Inferior parietal cortex (tissue), 1 donor: ENCODE results near the gene LLGL2.

ENCODE experiments used
- DNase-seq: peaks from one replicate; pipeline ENCODE4 v3.0.0-alpha.2; 2016; ENCODE audit errors: extremely low spot score

The LLGL2 gene

DNA sequence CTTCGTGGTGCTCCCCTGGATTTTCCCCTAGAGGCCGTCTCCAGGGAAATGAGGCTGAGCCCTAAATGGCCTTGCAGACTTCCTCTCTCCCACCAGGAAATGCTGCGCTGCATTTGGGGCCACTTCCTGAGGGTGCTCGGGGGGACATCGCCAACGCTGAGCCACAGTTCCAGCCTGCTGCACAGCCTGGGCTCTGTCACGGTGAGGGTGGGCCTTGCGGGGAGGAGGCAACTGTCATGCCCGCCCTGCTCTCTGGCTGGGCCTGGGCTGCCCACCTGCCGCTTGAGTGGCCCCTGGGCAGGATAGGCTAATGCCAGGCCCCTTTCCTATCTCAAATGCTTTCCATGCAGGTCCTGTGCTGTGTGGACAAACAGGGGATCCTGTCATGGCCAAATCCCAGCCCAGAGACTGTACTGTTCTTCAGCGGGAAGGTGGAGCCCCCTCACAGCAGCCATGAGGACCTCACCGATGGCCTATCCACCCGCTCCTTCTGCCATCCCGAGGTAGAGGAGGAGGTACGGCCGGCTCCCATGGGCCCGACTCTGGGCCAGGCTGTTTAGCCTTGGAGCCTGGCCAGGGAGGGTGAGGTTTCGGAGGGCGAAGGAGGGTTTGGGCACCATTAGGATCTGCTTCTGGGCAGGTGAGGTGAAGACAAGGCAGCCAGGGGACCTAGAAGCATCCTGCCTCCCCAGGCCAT, 34.4 kb upstream of the LLGL2 start:
- no peak for DNase-seq

DNA sequence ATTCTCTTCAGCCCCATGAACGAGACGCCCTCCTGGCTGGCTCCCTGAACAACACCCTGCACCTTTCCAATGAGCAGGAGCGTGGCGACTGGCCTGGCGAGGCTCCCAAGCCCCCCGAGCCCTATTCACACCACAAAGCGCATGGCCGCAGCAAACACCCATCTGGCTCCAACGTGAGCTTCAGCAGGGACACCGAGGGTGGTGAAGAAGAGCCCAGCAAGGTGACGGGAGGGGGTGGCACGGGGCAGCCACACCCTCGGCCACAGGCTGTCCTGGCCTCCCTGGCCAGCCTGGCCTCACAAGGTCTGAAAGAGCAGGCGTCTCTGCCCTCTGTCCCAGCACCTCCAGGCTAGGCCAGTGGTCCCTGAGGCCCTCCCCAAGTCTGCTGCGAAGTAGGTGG, 33.8 kb upstream of the LLGL2 start:
- DNase-seq, result no peak

DNA sequence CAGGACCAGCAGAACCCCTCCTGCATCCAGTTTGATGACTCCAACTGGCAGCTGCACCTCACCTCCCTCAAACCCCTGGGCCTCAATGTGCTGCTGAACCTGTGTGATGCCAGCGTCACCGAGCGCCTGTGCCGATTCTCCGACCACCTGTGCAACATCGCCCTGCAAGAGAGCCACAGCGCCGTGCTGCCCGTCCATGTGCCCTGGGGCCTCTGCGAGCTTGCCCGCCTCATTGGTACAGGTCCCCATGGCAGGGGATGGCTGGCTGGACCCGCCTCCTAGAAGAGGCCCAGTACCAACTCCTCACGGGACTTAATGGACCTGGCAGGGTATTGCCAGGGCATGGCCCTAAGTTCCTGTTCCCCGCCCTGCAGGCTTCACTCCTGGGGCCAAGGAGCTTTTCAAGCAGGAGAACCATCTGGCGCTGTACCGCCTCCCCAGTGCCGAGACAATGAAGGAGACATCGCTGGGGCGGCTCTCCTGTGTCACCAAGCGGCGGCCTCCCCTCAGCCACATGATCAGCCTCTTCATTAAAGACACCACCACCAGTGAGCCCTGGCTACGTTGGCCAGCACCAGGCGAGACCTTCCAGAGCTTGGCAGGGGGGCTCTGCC, 32.8 kb upstream of the LLGL2 start:
- DNase-seq, result no peak

DNA sequence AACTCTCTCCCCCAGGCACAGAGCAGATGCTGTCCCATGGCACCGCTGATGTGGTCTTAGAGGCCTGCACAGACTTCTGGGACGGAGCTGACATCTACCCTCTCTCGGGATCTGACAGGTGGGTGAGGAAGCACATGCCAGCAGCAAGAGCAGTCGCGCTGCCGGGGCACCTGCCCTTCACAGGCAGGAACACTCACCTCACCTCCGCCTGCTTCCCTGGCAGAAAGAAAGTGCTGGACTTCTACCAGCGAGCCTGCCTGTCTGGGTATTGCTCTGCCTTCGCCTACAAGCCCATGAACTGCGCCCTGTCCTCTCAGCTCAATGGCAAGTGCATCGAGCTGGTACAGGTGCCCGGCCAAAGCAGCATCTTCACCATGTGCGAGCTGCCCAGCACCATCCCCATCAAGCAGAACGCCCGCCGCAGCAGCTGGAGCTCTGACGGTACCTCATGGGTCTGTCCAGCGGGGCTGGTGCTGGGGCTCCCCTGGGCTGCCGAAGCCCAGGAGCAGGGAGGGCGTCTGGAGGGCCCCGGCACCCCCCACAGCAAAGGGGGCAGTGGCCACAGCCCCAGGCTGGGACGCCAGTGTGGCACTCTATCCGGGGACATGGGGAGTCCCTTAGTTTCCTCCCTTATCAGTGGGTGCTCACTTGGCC, 31.9 kb upstream of the LLGL2 start:
- no peak for DNase-seq

DNA sequence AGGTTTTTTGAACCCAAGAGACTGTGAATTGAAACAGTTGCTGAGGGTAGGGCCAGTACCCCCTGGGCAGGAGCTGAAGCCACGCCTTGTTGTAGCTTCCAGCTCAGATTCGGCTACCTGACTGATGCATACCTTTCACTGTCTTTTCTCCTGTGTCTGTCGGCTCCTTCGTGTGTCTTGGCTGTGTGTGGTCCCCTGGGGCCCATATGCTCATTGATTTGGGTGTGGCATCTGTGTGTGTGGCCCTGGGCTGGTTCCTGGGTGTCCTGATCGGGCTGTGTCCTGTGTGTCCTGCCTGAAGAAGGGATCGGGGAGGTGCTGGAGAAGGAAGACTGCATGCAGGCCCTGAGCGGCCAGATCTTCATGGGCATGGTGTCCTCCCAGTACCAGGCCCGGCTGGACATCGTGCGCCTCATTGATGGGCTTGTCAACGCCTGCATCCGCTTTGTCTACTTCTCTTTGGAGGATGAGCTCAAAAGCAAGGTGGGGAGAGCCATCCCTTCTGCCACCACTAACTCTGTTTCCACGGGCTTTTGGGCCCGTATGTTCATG, 31.1 kb upstream of the LLGL2 start:
- no peak for DNase-seq

DNA sequence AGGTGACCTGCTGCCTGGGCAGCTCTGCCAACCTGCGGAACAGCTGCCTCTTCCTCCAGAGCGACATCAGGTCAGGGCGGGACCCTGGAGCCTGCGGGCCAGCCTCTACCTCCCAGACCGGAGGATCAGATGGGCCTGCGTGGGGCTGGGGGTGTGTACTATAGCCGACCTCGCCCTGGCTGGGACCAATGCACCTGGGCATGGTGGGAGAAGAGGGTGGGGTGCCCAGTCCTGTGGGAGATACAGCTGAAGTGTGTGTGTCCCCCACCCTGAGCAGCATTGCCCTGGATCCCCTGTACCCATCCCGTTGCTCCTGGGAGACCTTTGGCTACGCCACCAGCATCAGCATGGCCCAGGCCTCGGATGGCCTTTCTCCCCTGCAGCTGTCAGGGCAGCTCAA, 29.5 kb upstream of the LLGL2 start:
- no peak for DNase-seq

DNA sequence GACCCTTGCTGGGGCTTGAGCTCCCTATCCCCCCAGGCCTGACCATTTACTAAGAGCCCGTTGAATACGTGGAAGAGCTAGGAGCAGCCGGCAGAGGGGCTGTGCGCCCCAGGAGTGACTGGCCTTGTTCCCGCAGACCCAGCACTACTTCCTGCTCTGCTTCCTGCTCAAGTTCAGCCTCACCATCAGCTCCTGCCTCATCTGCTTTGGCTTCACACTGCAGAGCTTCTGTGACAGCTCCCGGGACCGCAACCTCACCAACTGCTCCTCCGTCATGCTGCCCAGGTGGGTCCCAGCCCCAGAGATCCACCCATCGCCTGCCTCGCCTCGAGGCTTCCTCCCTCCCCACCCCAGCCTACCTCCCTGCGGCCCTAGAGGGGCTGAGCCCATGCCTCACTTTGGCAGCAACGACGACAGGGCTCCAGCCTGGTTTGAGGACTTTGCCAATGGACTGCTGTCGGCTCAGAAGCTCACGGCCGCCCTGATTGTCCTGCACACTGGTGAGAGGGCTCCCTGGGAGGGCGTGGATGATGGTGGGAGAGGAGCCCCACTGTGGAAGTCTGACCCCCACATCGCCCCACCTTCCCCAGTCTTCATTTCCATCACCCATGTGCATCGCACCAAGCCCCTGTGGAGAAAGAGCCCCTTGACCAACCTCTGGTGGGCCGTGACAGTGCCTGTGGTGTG, 27.3 kb upstream of the LLGL2 start:
- DNase-seq, result no peak

DNA sequence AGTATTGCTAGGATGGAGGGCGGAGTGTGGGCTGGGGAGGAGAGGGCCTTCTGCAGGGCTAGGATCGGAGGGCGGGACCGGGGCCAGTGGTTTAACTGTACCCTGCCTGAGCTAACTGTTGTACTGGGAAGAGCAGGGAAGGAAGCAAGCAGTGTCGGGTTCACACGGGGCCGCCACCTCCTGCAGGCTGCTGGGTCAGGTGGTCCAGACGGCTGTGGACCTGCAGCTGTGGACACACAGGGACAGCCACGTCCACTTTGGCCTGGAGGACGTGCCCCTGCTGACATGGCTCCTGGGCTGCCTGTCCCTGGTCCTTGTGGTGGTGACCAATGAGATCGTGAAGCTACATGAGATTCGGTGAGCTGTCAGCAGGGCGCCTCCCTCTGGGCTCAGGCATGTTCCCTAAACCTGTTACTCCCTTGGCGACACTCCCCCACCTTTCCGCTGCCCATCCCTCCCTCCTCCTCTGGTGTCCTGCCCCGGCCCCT, 26.7 kb upstream of the LLGL2 start:
- no peak for DNase-seq

DNA sequence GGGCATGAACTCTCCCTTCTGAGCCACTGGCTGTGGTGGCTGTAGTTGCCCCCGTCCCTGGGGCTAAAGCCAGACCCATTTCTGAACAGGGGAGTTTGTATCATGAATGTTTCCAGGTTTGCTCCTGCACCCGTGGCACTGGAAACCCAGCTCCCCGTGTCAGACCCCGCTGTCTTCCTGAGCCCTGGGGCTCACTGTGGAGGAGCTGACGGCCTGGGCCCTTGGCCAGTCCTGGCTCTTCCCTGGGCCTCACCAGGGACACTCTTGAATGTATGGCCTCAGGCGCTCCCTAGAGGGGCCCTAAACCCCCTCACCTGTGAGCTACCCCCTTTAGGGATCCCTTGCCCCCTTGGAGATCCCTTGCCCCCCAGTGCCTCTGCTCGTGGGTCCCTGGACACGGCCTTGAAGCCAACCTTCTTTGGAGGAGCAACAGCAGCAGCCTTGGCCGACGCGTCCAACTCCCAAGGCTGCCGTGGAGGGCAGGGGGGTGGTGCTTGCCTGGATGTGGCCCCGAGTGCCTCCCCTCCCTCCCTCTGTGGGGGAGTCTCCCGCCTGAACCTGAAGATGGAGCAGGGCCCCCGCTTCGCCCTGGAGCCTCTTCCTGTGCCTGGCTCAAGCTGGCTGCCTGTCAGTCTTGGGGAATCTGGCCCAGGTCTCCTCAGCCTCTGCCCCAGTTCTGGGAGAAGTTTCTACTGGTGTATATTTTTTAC, 26.0 kb upstream of the LLGL2 start:
- no peak for DNase-seq

DNA sequence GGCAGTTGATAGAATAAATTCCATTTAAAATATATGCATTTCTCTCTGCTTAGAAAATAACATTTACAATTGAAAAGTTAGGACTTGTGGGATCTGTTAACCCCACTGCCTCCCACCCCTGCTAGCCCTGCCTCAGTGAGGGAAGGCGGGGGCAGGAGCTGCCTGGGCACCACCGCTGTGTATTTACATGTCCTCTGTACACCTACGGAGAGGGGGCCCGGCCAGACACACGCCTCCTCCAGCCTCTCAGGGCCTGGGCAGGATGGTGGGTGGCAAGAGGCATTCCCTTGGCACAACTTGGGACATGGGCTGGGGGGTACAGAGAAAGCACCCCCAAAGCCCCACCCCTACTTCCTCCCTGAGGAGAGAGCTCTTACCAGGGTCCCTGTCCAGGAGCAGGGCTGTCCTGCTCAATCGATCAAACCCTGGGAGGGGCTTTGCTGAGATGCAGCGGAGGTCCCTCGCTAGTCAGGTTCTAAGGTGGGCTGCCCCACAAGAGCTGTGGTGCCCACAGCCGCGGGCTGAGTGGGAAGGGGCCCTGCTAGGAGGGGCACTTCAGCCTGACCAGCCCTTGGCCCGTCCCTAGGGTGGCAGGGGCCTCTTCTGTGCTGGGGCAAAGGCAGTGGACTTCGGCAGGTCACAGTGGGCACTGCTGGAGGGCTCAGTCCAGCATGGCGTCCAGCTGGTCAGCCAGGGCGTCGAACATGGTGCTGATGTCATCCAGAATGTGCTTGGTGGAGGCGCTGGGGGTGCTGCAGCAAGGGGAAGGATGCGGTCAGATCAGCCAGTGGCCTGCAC, 24.9 kb upstream of the LLGL2 start:
- DNase-seq, result no peak

DNA sequence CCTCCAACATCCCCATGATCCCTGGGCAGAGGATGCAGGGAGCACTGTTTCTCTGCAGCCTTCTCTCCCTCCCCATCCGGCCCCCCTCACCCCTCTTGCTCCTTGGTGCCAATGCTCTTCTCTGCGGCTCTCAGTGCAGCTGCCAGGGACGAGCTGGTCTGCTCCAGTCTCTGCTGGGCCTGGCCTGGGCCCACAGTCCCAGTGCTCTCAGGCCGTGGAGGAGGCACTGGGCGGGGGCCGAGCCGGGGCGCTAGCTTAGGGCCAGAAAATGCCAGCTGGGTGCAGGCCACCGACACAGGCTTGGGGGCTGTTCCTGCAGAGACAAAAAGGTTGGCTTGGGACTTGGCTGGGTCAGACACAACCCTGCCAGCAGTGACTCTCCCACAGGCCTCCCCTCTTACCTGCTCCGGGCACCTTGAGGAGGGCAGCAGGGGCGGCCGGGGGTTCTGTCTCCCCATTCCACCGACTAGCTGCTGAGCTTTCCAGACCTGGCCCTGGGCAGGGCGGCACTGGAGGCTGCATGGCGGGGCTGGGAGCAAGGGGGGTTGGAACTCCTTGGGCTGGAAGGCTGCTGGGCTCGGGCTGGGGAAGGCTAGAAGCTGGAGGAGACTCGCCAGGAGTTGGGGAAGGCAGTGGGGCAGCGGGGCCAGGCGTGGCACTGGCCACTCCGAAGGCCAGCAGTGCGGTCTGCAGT, 24.0 kb upstream of the LLGL2 start:
- no peak for DNase-seq

DNA sequence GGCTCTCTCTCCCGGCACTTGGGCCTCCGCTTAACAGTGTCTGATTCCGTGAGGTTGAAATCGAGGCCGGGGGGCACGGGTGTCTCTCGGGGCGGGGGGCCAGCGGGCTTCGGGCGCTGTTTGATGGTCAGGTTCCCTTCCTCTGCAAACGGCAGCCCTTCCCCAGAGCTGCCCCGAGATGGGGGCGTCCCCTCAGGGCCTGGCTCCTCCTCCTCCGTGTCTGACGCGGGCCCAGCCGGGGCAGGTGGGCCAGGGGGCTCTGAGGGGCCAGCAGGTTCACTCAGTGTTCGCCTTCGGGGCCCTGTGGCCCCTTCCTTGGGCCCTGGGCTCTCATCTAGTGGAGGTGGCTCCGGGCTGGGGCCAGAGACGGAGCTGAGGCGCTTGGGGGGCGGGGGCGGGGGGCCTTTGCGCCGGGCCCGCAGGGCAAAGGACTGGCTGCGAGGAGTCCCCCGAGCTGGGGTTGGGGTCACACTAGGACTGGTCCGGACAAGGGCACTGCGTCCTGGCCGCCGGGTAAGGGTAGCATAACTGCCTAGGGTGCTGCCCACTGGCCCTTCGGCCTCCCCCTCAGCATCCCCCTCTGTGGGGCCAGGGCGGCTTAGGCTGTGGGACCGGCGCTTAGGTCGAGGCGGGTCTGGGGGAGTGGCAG, 23.3 kb upstream of the LLGL2 start:
- no peak for DNase-seq

DNA sequence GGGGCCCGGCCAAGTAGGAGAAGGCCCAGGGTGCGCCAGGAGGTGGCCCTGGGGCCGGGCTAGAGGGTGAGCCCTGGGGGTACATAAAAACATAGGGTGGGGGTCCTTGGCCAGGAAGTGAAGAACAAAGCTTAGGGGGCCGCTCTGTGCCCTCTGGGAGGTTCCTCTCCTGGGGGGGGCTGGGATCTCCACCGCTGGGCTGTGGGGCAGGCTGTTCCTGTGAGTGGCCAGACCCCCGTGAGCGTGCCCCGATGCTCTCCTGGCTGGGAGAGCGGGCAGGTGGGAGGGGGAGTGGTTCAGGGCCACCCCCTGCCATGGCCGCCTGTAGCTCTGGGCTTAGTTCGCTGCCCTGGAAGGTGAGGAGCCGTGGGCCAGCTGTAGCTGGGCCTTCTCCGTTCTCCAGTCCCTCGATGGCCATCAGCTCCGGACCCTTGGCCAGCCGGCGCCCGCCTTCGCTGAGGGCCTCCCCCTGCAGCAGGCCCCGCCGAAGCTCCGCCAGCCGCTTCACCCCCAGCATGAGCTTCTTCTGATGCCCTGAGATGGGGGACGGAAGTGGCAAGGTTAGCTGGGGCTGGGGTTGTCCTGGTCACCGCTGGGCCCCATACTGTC, 22.7 kb upstream of the LLGL2 start:
- no peak for DNase-seq

DNA sequence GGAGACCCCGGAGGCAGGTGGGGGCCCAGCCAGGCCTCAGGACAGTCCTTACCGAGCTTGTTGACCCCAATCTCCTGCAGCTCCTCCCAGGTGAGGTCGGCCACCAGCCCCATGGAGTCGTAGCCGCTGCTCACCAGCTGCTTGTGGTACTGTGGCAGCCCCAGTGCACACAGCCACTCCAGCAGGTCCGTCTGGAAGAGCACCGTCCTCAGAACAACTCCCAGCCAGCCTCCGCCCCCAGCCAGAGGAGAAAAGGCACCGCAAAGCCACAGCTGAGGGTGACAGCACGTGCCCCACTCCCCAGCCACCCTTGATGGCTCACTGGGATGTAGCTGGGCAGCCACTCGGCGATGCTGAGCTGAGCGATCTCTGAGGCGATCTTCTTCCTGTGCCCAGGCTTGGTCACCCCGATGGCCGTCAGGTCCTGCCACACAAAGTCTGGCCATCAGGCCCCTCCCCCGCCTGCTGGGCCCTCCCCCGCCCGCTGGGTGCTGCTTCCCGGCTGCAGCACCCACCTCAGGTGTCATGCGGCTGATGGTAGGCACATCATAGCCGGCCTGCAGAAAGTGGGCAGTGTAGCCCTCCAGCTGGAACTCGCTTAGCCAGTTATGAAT, 22.1 kb upstream of the LLGL2 start:
- no peak for DNase-seq

DNA sequence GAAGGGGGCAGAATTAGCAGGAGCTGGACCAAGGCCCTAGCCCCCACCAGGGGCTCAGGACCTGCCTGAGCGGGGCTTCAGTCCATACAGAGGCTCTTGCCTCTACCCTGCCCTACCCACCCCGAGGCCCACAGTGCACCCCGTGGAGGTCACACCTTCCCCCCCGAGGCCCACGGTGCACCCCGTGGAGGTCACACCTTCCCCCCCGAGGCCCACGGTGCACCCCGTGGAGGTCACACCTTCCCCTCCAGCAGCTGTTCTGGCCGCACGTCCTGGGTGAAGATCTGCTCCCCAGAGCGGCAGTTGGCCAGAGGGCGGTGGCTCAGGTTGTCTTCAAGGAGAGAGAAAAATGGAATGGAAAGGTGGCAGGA, 21.5 kb upstream of the LLGL2 start:
- no peak for DNase-seq

DNA sequence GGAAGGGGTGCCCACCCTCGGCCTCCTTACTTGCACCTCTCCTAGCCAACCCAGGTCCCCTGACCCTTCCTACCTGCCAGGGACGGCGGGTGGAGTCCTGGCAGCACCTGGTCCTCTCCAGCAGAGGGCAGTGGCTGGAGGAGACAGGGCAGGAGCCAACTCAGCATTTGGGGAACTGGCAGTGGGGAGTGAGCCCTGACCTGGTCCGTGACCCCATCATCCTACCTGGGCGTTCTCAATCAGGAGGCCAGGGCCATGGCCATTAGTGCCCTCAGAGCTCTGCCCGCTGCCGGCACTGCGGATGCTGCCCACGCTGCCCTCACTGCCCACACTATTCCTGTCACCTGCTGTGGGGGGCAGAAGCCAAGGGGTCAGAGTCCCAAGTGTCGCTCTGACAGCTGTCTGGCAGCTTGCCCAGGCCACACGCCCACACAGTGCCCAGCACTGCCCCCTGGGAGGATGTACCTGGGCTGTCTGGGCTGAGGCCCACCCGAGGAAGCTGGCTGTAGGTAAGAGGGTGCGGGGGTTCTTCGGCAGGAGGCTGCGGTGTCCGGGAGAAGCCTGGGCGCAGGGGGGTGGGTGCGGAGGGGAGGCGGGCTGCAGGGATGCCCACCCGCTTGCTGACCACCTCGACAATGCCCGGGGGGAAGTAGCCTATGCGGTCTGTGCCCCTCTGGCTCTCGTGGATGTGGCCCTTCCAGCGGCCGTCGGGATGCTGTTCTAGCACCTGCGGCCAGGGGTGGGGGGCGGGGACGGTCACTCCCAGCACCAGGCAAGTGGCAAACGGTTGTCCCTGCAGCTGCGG, 20.9 kb upstream of the LLGL2 start:
- no peak for DNase-seq

DNA sequence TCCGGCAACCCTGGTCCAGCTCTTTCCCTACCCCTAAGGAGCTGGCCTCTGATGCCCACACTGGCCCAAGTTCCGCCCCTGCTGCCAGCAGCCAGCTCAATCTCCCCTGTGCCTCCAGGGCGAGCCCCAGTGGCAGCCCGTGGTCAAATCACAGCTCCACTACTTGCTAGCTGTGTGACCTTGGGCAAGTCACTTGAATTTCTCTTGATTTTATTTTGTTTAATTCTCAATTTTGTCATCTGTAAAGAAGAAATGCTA, 20.4 kb upstream of the LLGL2 start:
- no peak for DNase-seq

DNA sequence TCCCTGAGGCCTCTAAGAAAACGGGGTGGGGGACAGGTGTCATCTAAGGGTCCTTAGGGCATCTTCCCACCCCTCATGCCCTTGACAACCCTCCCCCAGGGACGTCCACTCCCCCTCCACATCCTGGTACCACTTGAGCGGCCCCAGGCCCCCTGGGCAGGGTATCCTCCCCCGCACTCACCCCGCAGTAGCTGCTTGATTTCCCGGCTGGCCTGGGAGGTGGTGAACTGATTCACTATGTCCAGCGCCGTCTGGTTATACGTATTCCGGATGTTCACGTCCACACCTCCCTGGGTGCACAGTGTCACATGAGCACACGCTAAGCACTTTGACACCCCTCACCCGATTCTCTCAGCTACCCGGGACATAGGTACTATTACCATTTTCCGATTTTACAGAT, 19.9 kb upstream of the LLGL2 start:
- no peak for DNase-seq
